Endothelial cell of umbilical vein (primary cell): ENCODE data around the gene GNAZ.
A peak's percentile ranks its signal among the peaks of the same experiment; 100 is the strongest.

Experiments
- GATA2 ChIP-seq: IDR thresholded peaks from 2 replicates; pipeline ENCODE4 v1.7.0; 2011; ENCODE audit warnings: low read depth, mild to moderate bottlenecking, moderate library complexity, mixed read lengths, low read length; ENCODE audit not compliant: insufficient read length, insufficient read depth
- MYC ChIP-seq: IDR thresholded peaks from one replicate; pipeline ENCODE4 v1.6.1; 2011; ENCODE audit warnings: mild to moderate bottlenecking, low read depth, low read length
- POLR2AphosphoS5 ChIP-seq: IDR thresholded peaks from 2 replicates; pipeline ENCODE4 v1.6.1; 2012; ENCODE audit warnings: low read depth, mild to moderate bottlenecking, control low read depth, low read length, moderate library complexity; ENCODE audit not compliant: insufficient read depth
- TF ChIP-seq, protein P1 (sequence below), 2 donors: IDR thresholded peaks; 1 replicate in 1 of 2; 2 replicates in 1 of 2; pipeline ENCODE4 v1.5.1; 2011; ENCODE audit warnings: low read length in 2 of 2, mild to moderate bottlenecking in 2 of 2, moderate library complexity in 2 of 2, control low read depth in 1 of 2, inconsistent platforms in 1 of 2, low read depth in 1 of 2; ENCODE audit not compliant: insufficient read depth in 1 of 2; ENCODE audit errors: extremely low read depth in 1 of 2

DNA sequence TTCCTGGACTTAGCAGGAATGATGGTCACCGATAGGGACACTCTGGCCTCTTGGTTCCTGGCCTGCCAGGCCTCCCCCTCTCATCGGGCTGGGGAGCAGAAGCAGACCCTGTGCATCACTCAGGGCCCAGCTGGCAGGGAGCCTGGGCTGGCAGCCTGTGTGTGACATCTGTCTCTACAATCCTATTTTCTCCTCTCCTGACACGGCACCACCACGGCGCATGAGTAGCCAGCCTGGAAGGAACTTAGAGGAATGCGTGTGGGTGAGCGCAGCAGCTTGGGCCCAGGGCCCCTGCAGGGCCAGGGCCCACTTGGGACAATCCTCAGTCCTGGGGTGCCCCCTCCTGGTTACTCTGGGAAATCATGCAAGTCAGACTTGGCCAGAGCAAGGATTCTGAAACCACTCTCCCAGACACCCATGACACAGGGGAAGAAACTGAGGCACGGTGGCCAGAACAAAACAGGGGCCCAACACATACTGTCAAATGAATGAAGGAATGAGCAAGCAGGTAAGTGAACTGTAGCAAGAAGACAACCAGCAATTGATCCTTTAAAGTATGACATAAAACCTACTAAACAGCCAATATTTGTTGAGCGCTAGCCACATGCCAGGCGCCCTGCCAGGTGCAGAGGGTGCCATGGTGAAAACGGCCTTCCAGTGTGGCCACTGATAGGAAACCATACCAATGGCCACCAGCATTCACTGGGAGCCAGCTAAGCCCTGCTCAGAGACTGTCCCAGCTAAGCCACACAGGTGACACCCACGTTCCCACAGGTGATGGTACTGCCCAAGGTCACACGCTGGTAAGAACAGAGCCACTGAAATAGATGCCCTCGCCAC lies 58.2 kb downstream of the GNAZ start:
- TF ChIP-seq, protein P1, sequence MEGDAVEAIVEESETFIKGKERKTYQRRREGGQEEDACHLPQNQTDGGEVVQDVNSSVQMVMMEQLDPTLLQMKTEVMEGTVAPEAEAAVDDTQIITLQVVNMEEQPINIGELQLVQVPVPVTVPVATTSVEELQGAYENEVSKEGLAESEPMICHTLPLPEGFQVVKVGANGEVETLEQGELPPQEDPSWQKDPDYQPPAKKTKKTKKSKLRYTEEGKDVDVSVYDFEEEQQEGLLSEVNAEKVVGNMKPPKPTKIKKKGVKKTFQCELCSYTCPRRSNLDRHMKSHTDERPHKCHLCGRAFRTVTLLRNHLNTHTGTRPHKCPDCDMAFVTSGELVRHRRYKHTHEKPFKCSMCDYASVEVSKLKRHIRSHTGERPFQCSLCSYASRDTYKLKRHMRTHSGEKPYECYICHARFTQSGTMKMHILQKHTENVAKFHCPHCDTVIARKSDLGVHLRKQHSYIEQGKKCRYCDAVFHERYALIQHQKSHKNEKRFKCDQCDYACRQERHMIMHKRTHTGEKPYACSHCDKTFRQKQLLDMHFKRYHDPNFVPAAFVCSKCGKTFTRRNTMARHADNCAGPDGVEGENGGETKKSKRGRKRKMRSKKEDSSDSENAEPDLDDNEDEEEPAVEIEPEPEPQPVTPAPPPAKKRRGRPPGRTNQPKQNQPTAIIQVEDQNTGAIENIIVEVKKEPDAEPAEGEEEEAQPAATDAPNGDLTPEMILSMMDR (IDR thresholded peaks at IDR 0.05; ENCODE audit: extremely low read depth in 1 of 2, insufficient read depth in 1 of 2, low read depth in 1 of 2, low read length in 2 of 2) = peak; percentile 70 to 76
- no peak for TF ChIP-seq GATA2
- TF ChIP-seq POLR2AphosphoS5 = no peak
- TF ChIP-seq MYC = no peak
